WTC11 (cell line): Measurements from ENCODE around the gene FRYL.
"Not testable (repeated sequence)": the region's sequence is repeated elsewhere in the genome, so short reads cannot be mapped to it uniquely, and the experiment has no call there.

ENCODE experiments used
- AR ChIP-seq: fragments of 250-450 bp; sonication (Bioruptor Pico); IDR thresholded peaks from 2 replicates; pipeline ENCODE4 v1.9.0; 2021; ENCODE audit warnings: mild to moderate bottlenecking
- ATF3 ChIP-seq: sonication (generic); formaldehyde crosslinking; conservative IDR thresholded peaks from 2 replicates; pipeline ENCODE4 v1.8.1; 2022; ENCODE audit warnings: mild to moderate bottlenecking, missing genetic modification reagents
- CBFB ChIP-seq: sonication (generic); formaldehyde crosslinking; IDR thresholded peaks from 2 replicates; pipeline ENCODE4 v1.8.1; 2022; ENCODE audit warnings: mild to moderate bottlenecking, low read depth, missing genetic modification reagents
- CTCF ChIP-seq: fragments of 200-600 bp; IDR thresholded peaks from 2 replicates; pipeline ENCODE4 v1.8.0; 2022; ENCODE audit warnings: antibody characterized with exemption
- FOXJ3 ChIP-seq: sonication (generic); formaldehyde crosslinking; IDR thresholded peaks from 2 replicates; pipeline ENCODE4 v1.9.0; 2021; ENCODE audit warnings: missing genetic modification reagents, mild to moderate bottlenecking, borderline replicate concordance
- FOXP1 ChIP-seq: sonication (generic); formaldehyde crosslinking; IDR thresholded peaks from 2 replicates; pipeline ENCODE4 v1.8.0; 2022; ENCODE audit warnings: missing genetic modification reagents, mild to moderate bottlenecking, moderate library complexity, borderline replicate concordance
- GTF2I ChIP-seq: fragments of 250-450 bp; sonication (Bioruptor Pico); conservative IDR thresholded peaks from 2 replicates; pipeline ENCODE4 v1.4.0; 2021; ENCODE audit warnings: mild to moderate bottlenecking
- PRDM15 ChIP-seq: sonication (generic); formaldehyde crosslinking; IDR thresholded peaks from 2 replicates; pipeline ENCODE4 v1.8.0; 2022; ENCODE audit warnings: missing genetic modification reagents
- ZNF671 ChIP-seq: fragments of 250-450 bp; sonication (Bioruptor Pico); IDR thresholded peaks from 2 replicates; pipeline ENCODE4 v1.8.0; 2021; ENCODE audit warnings: mild to moderate bottlenecking

GRCh38 chr4:48758703-48759102, 21.4 kb downstream of the FRYL start:
- not testable (repeated sequence) for TF ChIP-seq CTCF; FOXP1 (CRISPR knock-in tag); PRDM15 (CRISPR knock-in tag); AR (CRISPR knock-in tag); ATF3 (CRISPR knock-in tag); ZNF671; CBFB (CRISPR knock-in tag); FOXJ3 (CRISPR knock-in tag); GTF2I (CRISPR knock-in tag)
